Prostate gland (tissue), 2 donors: ENCODE results near the gene PGA5. TPM values are rescaled to one million over a fixed set of nuclear protein-coding genes. Genes with fewer than 3 reads are reported as not detected.
A peak's percentile ranks its signal among the peaks of the same experiment; 100 is the strongest.
"Not testable (repeated sequence)": the region's sequence is repeated elsewhere in the genome, so short reads cannot be mapped to it uniquely, and the experiment has no call there.

ENCODE experiments used
- DNase-seq: peaks from one replicate; pipeline ENCODE4 v3.0.0-alpha.2; 2019; ENCODE audit warnings: low spot score
- H3K27ac ChIP-seq, 2 donors: fragments of 200-600 bp; sonication (generic); 2 replicates each; pipeline ENCODE4 v1.5.1; 2017 to 2019
- H3K27me3 ChIP-seq: fragments of 200-600 bp; sonication (generic); replicated peaks from 2 replicates; pipeline ENCODE4 v1.5.1; 2019; ENCODE audit not compliant: insufficient read depth
- H3K36me3 ChIP-seq, 2 donors: fragments of 200-600 bp; sonication (generic); 1 replicate in 1 of 2; 2 replicates in 1 of 2; pipeline versions ENCODE4 v1.5.1 to v1.8.1; 2017 to 2019
- H3K4me1 ChIP-seq: fragments of 200-600 bp; sonication (generic); replicated peaks from 2 replicates; pipeline ENCODE4 v1.5.1; 2019
- H3K4me3 ChIP-seq, 2 donors: fragments of 200-600 bp; sonication (generic); 2 replicates each; pipeline ENCODE4 v1.5.1; 2017 to 2019
- H3K9me3 ChIP-seq: fragments of 200-600 bp; sonication (generic); 2 replicates; pipeline ENCODE4 v1.5.1; 2017
- POLR2A ChIP-seq: fragments of 450-650 bp; IDR thresholded peaks from one replicate; pipeline ENCODE4 v1.6.1; 2016; ENCODE audit warnings: antibody characterized with exemption, mild to moderate bottlenecking
- POLR2AphosphoS5 ChIP-seq: sonication (generic); formaldehyde crosslinking; IDR thresholded peaks from one replicate; pipeline ENCODE4 v1.6.1; 2017; ENCODE audit warnings: antibody characterized with exemption
- WGBS: methylation state at CpG from one replicate; pipeline ENCODE4 v1.1.5; 2018; 5-methylcytosine and 5-hydroxymethylcytosine counted together
- intact Hi-C: fragments of 100-400 bp; cut with DNase I; formaldehyde crosslinking; loops from one replicate; pipeline ENCODE4 v1.14.2; 2022
- total RNA-seq, 2 donors: library from RNA; depleted of rRNA; stranded (reverse); fragments of >200 nt; gene quantifications; one replicate each; pipeline ENCODE4 v1.1.0, GENCODE V29; 2016
- TF ChIP-seq, protein P1 (sequence below), 4 experiments: fragments of 200-600 bp in 2 of 4; fragments of 450-650 bp in 2 of 4; sonication (generic) in 2 of 4; IDR thresholded peaks; 1 replicate in 3 of 4; 2 replicates in 1 of 4; pipeline ENCODE4 v1.5.1; 2016 to 2019; ENCODE audit warnings: antibody characterized with exemption in 4 of 4, mild to moderate bottlenecking in 2 of 4, moderate library complexity in 2 of 4

The PGA5 gene
- total RNA-seq, 2 donors from 2014 or later, result not detected

DNA sequence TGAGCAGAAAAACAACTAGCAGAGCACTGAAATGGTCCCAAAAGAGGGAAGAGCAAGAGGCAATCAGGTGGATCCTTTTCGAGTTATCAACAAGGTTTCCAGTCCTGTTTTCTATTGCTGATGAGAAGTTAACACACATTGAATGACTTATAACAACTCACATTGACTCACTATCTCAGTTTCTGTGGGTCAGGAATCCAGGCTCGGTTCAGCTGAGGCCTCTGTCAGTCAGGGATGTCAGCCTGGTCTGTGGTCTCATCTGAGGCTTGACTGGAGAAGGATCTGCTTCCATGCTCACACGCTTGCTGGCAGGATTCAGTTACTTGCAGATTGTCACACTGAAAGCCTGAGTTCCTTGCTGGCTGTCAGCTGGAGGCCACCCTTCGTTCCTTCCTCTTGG is 3.8 kb upstream of the PGA5 start:
- intact Hi-C loops, H3K27ac ChIP-seq, H3K9me3 ChIP-seq, DNase-seq, H3K36me3 ChIP-seq, H3K4me3 ChIP-seq, H3K27me3 ChIP-seq, H3K4me1 ChIP-seq: not testable (repeated sequence)
- no CpG with 5 or more reads among the region's 4 CpGs for WGBS

DNA sequence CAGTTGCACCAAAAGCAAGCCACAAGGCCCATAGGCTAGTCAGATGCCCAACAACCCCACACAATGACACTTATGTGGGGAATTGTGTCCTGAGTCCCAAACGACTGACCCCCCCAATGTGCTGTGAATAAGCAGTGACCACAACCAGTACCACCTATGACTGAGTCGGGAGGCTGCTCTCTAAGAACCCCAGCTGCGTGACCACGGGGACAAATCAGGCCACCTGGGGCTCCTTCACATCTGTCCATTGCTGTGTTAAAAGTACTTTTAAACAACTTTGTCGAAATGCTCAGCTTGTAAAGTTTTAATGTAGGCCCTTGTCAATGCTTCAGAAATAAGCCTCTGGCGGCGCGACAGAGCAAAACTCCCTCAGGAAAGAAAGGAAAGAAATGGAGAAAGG is 687 bp upstream of the PGA5 start:
- intact Hi-C loops, DNase-seq, H3K4me3 ChIP-seq, H3K9me3 ChIP-seq, H3K4me1 ChIP-seq, H3K27me3 ChIP-seq, H3K27ac ChIP-seq, H3K36me3 ChIP-seq: not testable (repeated sequence)
- WGBS, result 51% methylated on average over 8 of the region's 8 CpGs

DNA sequence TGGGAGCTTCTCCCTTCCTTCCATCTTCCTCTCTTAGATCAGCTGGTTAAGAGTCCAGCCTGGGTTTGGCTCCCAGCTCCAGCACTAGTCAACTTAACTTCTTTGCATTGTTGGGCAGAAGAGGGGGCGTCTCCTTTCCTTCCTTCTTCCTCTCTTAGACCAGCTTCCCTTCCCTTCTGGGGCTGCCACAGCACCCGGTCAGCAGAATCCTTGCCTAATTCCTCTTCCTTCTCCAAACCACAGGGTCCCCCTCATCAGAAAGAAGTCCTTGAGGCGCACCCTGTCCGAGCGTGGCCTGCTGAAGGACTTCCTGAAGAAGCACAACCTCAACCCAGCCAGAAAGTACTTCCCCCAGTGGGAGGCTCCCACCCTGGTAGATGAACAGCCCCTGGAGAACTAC is 551 bp downstream of the PGA5 start:
- H3K36me3 ChIP-seq, DNase-seq, H3K9me3 ChIP-seq, H3K27ac ChIP-seq, H3K4me3 ChIP-seq, H3K4me1 ChIP-seq, H3K27me3 ChIP-seq, intact Hi-C loops: not testable (repeated sequence)
- no CpG with 5 or more reads among the region's 5 CpGs for WGBS

DNA sequence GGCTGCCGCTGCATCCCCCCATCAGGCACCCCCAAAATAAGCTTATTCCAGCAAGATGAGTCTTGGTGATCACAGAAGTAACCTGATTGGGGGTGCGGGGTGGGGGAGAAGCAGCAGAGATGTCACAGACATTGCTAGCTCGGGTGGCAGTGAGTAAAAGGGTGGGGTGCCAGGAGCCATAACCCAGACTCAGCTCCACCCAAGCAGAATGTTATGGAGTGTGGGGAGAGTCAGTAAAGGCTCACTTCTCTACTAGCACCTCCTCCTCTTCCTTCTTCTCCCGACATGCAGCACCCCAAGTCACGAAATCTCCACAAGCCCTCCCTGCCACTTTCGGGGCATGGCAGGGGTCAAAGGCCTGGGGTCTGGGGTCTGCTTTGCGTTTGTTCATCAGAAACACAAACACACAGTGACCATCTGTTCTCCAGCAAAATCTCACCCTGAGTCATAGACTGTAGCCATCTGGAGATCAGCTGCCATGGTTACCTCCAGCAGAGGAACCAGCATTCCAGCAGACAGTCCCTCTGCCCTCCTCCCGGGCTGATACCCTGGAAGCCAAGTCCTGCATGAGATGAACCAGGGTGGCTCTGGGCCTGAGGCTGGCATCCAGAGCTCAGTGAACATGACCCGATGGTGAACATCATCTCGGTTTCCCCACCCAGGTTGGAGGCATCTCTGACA is 4.4 kb downstream of the PGA5 start:
- H3K4me3 ChIP-seq, H3K36me3 ChIP-seq, H3K27me3 ChIP-seq, H3K9me3 ChIP-seq, H3K27ac ChIP-seq, DNase-seq, intact Hi-C loops, H3K4me1 ChIP-seq: not testable (repeated sequence)
- no CpG with 5 or more reads among the region's 10 CpGs for WGBS

DNA sequence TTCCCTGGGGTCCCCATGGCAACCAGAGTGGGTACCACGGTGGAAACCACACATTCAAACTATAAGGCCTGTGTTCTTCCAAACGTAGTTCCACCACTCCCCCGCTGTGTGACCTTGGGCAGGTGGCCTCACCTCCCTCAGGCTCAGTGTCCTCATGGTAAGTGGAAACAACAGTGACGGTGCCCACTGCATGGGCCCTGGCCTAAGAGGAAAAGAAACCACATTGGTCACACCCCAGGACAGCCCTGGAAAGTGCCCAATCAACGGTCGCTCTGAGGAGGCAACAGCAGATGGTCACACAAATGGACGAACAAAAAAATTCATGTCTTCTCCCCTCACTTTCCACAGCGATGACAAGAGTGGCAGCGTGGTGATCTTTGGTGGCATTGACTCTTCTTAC is 7.1 kb downstream of the PGA5 start:
- H3K9me3 ChIP-seq, H3K36me3 ChIP-seq, H3K4me3 ChIP-seq, H3K4me1 ChIP-seq, DNase-seq, H3K27ac ChIP-seq, intact Hi-C loops, H3K27me3 ChIP-seq: not testable (repeated sequence)
- 90% methylated on average over 9 of the region's 9 CpGs for WGBS

DNA sequence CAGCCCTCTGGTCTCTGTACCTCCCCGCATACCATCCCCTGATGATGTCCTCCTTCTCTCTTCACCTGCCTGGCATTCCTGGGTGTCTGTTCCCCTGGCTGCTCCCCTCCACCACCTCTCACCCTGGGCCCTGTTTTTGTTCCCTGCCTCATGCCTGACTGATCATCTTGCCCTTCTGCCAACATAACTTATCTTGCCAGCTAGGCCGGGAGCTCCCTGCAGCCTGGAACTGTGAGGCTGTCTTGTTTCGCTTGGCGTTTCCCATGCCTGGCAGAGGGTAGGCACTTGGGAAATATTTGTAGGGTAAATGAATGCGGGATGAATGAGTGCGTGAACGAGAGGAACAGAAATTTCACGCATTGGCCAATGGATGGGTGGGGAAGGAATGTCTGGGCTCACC is 8.2 kb downstream of the PGA5 start:
- H3K27ac ChIP-seq, H3K4me1 ChIP-seq, H3K9me3 ChIP-seq, H3K27me3 ChIP-seq, DNase-seq, intact Hi-C loops, H3K4me3 ChIP-seq, H3K36me3 ChIP-seq: not testable (repeated sequence)
- 81% methylated on average over 8 of the region's 8 CpGs for WGBS

DNA sequence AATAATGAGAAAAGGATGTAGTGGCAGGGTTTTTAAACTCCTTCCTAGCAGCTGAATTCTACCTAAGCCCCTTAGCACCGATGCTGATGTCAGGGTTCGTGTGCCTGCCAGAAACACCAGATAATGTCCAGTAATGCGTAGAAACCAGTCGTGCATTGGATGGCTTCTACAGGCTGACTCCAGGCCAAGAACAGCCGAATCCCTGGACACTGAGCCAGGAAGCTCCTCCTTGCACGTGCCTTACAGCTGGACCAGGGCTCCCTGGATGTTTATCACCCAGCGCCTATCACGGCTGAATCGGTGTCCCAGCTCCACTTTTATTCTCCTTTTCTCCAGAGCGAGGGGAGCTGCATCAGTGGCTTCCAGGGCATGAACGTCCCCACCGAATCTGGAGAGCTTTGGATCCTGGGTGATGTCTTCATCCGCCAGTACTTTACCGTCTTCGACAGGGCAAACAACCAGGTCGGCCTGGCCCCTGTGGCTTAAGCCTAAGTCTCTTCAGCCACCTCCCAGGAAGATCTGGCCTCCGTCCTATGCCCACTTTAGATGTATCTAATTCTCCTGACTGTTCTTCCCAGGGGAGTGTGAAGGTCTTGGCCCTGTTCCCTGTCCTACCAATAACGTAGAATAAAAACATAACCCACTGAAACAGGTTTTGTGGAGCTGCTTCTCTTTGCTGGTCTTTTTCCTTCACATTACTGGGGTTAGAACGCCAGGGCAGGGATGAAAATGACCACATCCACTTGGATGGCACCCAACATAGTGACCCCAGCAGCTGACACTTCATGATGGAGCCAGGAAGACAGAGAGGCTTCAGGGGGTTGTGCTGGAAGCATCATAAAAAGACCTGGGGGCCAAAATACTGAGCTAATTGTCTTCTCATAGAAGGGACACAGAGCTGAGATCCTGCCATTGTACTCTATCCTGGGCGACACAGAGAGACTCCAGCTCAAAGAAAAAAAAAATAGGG is 10.1 kb downstream of the PGA5 start:
- H3K9me3 ChIP-seq, H3K4me3 ChIP-seq, H3K36me3 ChIP-seq, DNase-seq, H3K27ac ChIP-seq, intact Hi-C loops, H3K4me1 ChIP-seq, H3K27me3 ChIP-seq: not testable (repeated sequence)
- 64% methylated on average over 20 of the region's 20 CpGs for WGBS

DNA sequence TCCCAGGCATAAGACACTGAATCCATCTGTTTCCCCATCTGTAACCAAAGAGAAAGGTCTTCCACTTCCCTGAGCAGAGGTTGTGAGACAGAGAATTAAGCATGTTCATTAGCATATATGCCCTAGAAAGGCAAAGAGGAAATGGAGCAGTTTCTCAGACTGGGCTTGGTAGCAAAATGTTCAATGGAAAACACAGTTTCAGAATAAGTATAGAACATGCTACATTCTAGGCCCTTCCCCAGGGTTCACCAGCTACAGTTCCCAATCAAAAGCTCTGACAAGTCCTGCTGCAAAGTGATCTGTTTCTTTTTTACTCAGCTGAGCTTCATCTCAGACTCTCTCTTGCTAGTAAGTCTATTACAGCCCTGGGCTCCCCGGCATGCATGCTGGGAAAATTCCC is 11.4 kb downstream of the PGA5 start:
- DNase-seq, intact Hi-C loops, H3K9me3 ChIP-seq, H3K36me3 ChIP-seq, H3K27me3 ChIP-seq, H3K4me3 ChIP-seq, H3K4me1 ChIP-seq, H3K27ac ChIP-seq: not testable (repeated sequence)
- WGBS, result 60% methylated on average over 1 of the region's 1 CpG

DNA sequence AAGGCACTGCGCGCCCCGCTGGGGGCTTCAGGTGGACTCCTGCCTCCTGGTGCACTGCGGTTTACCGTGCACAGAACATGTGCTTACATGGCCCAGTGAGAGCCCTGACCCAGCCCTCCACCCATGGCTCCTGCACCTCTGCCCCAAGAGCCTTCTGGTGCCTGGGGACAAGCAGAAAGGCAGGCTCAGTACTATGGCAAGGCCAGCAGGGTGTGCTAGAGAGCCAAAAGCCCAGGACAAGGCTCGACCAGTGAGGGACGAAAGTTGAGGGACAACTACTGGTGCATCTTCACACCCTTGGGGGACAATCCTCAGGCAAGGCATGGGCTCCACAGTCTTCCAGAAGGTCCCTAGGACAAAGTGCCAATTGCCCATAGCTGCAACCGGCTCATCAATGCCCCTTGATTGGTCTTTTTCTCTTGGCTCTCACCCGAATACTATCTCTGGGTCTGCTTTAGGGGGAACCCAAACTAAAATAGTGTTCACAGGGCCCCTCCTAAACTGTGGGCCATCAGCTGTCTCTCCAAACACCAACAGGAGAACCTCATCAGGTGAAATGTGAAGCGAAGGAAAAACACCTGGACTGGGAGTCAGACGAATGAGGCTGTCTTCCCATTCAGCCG is 13.5 kb downstream of the PGA5 start:
- TF ChIP-seq POLR2AphosphoS5 (no peak), POLR2A (no peak)
- TF ChIP-seq, protein P1, sequence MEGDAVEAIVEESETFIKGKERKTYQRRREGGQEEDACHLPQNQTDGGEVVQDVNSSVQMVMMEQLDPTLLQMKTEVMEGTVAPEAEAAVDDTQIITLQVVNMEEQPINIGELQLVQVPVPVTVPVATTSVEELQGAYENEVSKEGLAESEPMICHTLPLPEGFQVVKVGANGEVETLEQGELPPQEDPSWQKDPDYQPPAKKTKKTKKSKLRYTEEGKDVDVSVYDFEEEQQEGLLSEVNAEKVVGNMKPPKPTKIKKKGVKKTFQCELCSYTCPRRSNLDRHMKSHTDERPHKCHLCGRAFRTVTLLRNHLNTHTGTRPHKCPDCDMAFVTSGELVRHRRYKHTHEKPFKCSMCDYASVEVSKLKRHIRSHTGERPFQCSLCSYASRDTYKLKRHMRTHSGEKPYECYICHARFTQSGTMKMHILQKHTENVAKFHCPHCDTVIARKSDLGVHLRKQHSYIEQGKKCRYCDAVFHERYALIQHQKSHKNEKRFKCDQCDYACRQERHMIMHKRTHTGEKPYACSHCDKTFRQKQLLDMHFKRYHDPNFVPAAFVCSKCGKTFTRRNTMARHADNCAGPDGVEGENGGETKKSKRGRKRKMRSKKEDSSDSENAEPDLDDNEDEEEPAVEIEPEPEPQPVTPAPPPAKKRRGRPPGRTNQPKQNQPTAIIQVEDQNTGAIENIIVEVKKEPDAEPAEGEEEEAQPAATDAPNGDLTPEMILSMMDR (IDR thresholded peaks at IDR 0.05), result peak; percentile 56 to 88 (median 66)
- intact Hi-C loops, result no loop called here
- Histone ChIP-seq H3K4me3 (no peak overlapping the region), H3K27ac (no peak overlapping the region), H3K9me3 (no peaks in the 10 kb centered on the region), H3K36me3 (no peaks in the 10 kb centered on the region), H3K27me3 (no peaks in the 10 kb centered on the region), H3K4me1 (no peaks in the 10 kb centered on the region)
- 52% methylated on average over 12 of the region's 12 CpGs for WGBS
- DNase-seq, result peak; percentile 44
